GM21529 (cell line): ENCODE data around the gene KMT2C.
"Not testable (repeated sequence)": the region's sequence is repeated elsewhere in the genome, so short reads cannot be mapped to it uniquely, and the experiment has no call there.

Experiments used
- ATAC-seq: cut with Tn5 transposase; IDR thresholded peaks from one replicate; pipeline ENCODE4 v1.9.1; 2021; ENCODE audit not compliant: unreplicated experiment

KMT2C gene

GRCh38 chr7:152231089-152231488 is 204.7 kb downstream of the KMT2C start:
- no peak for ATAC-seq

GRCh38 chr7:152219556-152219955 is 216.2 kb downstream of the KMT2C start:
- not testable (repeated sequence) for ATAC-seq

- not testable (repeated sequence) for ATAC-seq
Observed at GRCh38 chr7:152208766-152209165, 227.0 kb downstream of the KMT2C start.

GRCh38 chr7:152204417-152204816 is 231.4 kb downstream of the KMT2C start:
- ATAC-seq: not testable (repeated sequence)

DNA sequence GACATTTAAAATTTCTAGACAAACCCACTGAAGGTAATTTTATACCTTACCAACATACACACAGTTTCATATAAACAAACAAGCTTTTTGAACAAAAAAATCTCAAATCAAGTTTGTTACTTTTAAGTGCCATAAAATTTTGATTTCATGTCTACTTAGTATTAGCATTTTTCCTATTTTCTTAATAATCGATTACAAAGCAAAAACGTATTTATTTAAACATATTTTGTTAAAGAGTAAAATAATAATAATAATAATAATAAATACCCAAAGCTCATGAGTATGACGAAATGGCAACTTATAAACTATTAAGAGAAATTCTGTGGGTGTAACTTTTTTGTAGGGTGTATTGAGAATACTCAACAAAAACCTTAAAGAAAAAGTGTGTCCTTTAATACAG is 232.7 kb downstream of the KMT2C start:
- ATAC-seq: no peak

DNA sequence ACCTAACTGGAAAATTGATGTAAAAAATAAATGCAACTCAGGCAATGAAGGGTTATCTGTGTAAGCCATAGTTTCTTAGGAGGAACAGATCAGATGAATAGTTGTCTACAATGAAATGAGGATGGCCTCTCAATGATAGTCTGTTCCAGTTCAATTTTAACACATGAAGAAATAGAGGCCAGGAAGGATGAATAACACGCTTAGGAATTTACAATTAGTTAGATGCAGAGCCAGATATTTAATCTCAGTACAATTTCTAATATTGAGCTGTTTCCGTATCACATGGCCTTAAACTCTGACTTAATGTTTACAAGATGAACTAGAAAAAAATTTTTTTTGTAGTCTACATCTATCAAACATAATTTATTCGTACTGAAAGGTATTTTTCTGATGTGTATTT is 233.7 kb downstream of the KMT2C start:
- no peak for ATAC-seq

DNA sequence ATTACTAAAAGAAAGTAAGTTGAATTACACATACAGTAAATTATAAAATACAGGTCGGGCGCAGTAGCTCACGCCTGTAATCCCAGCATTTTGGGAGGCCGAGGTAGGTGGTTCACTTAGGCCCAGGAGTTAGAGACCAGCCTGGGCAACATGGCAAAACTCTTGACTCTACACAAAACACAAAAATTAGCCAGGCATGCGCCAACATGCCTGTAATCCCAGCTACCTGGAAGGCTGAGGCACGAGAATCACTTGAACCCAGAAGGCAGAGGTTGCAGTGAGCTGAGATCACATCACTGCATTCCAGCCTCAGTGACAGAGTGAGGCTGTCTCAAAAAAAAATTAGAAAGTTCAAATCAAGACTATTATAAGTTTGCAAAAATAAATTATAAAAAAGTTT is 235.4 kb downstream of the KMT2C start:
- no peak for ATAC-seq

DNA sequence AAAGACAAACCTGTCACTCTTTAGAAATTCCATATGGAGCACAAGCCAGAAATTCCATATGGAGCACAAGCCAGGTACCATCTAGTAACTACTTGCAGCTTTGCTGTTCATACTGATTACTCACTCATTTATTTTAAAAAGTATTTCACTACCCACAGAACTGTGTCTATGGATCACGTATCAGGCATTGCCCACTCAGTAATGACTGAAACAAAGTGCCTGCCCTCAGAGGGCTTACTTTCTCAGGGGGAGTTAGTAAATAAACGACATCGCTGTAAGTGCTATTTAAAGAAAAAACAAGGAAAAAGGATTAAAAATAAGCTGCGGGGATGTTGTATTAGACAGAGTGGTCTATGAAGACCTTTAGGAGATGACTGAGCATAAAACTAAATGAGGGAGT is 239.4 kb downstream of the KMT2C start:
- no peak for ATAC-seq

DNA sequence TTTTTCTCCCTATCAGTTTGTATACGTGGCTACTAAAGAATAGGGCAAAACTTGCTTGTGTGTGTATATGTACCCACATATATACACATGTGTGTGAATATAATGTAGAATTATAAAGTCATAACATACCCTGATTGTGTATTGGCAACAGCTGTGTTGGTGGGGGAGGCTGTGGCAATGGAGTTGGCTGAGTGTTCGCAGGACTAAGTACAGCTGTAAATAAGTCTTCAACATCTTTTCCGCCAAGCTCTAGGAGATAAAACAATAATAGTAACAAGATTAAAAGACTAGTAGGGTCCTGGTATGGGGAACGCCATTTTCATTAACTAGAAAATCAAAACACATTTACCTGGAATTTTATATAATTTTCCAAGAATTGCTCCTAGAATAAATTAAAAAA is 241.9 kb downstream of the KMT2C start:
- ATAC-seq: no peak

GRCh38 chr7:152189061-152189460 is 246.7 kb downstream of the KMT2C start:
- no peak for ATAC-seq

- ATAC-seq: no peak
Observed at GRCh38 chr7:152185558-152185957, 250.2 kb downstream of the KMT2C start.

- ATAC-seq: no peak
Observed at GRCh38 chr7:152180587-152180986, 255.2 kb downstream of the KMT2C start.

DNA sequence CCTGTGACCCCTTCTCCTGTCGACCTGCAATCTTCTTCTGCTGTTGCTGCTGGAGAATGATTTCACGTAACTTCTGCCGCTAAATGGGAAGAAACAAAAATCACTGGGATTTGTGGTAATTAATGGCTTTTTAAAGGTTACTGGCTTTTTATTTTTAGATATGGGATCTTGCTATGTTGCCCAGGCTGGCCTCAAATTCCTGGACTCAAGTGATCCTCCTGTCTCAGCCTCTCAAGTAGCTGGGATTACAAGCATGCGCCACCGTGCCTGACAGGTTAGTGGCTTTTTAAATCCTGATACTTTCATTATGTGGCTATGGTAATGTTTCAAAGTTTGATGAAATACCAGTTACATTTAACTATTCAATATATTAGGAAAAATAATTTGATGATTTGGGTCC is 255.8 kb downstream of the KMT2C start:
- ATAC-seq: no peak

DNA sequence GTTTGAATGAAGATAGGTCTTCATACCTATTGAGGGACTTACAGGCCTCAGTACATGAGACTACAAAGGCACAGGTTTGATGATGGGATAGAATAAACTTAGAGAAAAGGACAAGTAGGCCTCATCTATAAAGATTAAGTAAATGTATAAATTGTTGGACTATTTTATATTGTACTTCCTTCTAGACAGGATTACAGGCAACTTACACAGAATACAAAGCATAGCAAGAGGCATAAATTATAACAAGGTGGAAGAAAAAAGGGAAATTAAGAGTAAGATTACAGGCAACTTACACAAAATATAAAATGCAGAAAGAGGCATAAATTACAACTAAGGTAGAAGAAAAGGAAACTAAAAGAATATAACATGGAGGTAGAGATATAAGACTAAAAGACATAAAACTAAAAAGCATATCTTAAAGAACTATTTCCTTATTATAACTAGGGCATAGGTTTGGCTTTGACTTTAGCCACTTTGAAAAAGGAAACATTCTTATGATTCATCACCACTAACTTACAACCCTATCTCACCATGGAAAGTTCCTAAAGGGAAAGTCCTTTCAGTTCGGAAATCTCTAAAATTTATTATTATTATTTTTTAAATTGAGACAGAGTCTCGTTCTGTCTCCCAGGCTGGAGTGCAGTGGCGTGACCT is 257.3 kb downstream of the KMT2C start:
- no peak for ATAC-seq

DNA sequence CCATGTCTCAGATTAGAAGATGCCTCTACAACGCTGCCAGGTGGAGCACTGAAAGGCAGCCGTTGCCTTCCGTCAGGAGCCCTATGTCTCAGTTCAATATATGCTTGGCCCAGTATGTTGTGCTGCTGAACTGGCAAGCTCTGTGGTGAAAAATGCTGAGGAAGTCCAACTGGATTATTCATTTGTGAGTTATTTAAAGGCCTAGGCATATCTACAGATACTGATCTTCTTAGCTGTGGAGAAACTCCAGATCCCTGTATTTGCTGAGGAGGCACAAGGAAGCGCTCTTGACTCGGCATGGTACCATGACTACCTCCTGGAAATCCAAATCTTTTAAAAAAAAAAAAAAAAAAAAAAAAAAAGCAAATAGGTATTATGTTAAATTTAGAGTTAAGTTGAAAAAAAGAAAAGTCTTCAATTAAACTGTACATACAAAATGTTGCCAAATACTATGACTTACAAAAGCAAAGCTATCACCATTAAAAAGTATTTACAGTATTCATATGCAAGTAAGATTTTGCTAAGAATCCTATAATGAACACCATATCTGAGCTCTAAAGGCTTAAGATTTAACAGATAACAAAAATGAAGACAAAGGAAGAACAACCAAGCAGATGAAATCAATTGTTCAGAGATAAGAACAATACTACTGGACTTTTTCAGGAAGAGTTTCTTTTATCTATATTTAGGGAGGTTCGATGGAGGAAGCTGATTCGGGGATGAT is 258.0 kb downstream of the KMT2C start:
- no peak for ATAC-seq

GRCh38 chr7:152176797-152177196 is 259.0 kb downstream of the KMT2C start:
- ATAC-seq: peak; percentile 67

- no peak for ATAC-seq
Observed at GRCh38 chr7:152173372-152174070, 262.3 kb downstream of the KMT2C start.

- ATAC-seq: no peak
Observed at GRCh38 chr7:152162287-152162686, 273.5 kb downstream of the KMT2C start.

DNA sequence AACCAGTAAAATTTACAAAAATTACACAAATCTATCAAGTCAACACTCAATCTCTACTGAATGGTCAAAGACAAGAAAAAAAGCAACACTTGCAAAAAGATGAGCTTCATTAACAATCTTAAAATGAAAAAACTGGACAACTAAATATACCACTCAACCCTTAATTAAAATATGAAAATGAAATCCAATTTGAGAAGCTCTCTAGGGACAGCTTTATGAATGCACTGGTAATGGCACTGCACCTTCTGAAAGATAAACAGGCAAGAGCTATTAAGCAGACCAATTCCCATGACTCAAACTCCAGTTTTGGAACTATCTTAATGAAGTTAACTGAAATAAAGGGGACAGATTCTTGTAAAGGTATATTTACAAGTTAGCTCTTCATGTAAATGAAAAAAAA is 274.6 kb downstream of the KMT2C start:
- no peak for ATAC-seq

DNA sequence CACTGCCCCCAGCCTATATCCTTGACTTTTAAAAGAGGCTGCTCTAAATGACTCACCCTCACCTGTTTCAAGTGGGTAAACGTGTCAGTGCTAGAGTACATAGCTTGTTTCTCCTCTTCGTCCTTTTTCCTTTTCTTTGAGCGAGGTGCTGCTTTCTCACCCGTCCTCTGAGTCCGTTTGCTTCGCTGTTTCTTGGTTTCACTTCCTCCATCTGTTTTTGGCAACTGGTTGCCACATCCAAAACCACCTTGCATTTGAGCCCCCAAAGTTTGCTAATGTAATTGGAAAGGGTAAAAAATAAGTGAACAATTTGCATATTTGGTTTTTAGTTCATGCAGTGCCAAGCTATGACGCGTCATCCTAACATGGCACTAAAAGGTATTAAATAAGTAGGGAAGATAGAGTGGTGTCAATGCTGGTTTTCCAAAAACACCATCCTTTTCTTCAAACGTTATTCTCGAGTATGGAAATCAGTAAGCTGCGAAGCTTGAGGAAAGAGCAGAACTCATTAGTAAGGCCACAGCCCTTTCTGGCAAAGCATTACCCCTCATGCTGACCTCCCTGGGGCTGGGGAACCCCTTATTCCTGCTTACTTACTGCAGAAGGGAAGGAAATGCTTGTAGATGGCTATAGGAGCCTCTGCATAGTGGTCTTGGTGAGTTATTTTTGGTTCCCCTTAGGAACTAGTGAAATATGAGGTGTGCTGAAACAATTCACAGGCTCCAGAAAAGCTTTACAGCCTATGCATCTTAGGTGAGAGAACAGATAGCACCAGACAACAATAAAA is 276.8 kb downstream of the KMT2C start:
- peak; percentile 91 for ATAC-seq

DNA sequence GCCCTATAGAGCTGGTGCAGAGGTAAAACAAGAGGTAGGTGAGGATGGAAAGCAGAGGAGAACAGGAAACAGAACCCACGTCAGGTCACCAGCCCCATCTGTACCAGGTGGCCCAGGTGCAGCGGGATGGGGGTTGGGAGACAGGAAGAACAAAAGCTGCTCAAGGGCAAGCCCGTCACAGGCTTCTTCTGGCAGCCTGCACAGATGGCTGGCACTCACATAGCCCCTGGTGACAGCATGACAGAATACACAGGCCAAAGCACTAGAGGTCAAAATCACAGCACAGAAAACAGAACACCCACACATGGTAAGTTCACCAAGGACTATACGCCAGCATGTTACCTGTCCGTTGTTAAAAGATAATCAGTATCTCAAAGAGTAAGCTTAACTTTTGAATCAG is 283.5 kb downstream of the KMT2C start:
- ATAC-seq: no peak
